Stimulated activated CD4-positive, alpha-beta T cell treated with anti-CD3 and anti-CD28 coated beads, Interleukin-4, amount 100 ng/mL, for 24 hours (primary cell): Measurements from ENCODE around the gene IGF2.
"Not testable (repeated sequence)": the region's sequence is repeated elsewhere in the genome, so short reads cannot be mapped to it uniquely, and the experiment has no call there.

Experiments
- DNase-seq: peaks from one replicate; pipeline ENCODE4 v3.0.0-alpha.2; 2020

Gene IGF2

DNA sequence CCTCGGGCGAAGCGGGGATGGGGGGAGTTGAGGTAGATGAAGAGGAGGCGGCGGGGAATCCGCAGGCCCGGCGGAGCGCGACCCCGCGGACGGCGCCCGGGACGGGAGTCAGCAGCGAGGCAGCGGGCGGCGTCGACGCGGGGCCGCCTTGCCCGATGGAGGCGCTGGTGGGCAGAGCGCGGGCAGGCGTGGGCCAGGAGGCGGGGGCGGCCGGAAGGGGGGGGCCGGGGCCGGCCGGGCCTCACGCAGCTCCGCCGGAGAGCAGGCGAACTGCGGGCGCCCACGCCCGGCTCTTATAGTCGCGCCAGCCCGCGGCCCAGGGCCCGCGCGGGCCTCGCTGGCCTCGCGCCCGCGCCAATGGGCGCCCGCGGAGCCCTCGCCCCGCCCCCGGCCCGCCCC lies at the start of gene IGF2:
Gene IGF2, minus strand, starts transcription at position 267 of the 399 bp plus-strand sequence. CDS start 3,866 bp downstream, outside the sequence.
- no peak for DNase-seq

DNA sequence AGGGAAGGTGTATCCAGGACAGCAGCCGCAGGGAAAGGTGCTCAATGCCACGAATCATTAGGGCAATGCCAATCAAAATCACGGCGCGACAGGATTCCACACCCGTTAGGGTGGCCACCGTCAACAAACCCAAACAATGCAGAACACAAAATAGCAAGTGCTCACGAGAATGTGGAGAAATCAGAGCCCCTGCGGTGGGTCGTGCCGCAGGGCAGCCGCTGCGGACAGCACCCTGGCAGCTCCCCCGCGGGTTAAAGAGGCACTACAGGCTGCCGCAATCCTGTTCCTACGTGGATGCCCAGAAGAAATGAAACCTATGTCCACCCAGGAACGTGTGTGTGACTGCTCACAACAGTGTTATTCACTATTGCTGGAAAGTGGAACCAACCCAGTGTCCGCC lies 49.6 kb upstream of the IGF2 start:
- no peak for DNase-seq

GRCh38 chr11:2187280-2187707 lies 48.1 kb upstream of the IGF2 start:
- no peak for DNase-seq

DNA sequence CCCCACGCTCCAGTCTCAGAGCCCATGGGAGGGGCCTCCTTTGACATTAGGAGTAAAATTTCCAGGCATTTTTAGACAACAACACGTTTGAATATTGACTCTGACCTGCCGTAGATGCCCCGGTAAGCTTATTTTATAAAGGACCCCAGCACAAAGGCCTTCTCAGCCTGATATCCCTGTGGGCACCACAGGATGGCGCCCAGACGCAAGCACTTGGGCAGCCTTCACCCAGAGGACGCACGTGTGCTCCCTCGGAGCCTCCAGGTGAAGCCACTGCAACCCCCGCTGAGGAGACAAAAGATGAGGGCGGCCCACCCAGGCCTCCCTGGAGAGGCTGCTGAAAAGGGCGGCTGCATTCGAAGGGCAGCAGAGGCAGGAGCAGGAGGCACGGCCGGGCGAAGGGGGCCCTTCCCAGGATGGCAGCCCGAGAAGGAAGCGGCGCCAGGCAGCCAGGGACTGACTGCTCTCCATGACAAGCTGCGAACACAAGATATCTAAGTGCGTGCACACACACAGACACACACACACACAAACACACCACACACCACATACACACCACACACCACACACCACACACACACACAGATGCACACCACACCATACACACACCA lies 47.6 kb upstream of the IGF2 start:
- peak; percentile 51 for DNase-seq

DNA sequence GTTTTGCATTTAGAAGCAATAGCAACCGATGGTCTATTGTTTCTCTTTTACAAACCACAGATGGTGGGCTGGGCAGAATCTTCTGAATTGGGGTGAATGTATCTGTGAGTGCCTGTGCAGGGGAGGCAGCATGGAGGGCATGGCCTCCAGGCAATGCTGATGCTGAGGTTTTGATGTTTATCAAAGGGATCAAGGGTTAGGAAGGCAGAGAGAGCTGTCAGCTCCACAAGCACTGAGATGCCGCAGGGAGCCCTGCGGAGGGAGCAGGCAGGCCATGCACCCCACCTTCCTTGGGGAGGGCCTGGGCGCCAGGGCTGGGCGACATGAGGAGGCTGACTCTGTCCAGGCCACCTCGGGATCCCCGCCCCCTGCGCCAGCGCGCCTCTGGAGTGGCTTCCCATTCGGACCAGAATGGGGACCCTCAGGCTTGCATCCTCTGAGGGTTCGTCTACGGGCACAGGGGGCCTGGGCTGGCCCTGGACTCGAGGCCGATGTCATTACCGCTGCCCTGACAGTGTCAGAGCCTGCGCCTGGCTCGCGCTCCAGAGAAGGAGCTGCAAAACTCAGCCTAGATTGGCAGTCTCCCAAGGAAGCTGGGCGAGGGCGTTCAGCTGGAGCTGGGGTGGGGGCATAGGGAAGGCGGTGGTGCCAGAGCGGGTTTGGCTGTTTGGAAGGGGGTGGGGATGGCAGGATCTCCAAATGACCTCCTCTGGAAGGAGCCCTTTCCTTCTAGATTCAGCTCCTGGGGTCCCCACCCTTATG lies 46.3 kb upstream of the IGF2 start:
- no peak for DNase-seq

DNA sequence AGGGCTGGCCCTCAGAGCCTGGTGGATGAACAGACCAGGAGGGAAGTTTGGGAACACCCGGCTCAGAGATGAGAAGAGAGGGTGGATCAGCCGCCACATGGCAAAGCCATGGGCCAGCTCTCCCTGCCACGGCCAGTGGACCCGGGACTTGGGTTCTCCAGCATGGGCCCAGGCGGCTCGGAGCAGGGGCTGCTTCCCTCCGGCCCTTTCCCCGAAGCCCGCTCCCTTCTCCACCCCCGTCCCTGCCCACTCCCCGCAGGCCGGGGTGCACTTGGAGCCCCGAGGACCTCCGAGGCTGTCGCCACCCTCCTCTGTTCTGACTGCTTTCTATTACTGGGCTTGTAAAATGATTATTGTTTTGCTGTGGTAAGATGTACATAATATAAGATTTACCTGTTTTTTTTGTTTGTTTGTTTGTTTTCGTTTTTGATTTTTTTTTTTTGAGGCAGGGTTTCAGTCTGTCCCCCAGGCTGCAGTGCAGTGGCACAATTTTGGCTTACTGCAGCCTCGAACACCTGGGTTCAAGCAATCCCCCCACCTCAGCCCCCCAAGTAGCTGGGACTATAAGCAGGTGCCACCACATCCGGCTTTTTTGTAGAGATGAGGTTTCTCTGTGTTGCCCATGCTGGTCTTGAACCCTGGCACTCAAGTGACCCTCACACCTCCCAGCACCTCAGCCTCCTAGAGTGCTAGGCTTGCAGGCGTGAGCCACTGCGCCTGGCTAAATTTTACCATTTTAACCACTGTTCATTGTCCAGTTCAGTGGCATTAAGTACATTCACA lies 43.7 kb upstream of the IGF2 start:
- no peak for DNase-seq

DNA sequence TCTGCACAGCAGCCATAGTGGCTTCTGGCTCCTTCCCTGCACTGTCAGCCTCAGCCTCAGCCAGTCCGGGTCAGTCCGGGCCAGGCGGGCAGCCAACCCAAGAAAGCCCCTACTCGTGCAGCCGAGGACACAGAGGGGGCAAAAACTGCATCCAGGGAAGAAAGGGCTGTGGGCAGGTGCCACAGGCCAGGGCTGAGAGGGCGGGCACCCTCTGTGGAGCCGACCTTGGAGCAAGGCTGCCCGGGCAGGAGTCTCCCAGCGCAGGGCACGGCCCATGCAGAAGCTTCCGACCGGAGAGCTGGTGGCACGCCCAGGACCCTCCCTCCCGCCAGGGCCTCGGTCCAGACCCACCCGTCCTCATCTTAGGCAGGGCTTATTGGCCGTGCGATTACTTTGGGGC lies 42.9 kb upstream of the IGF2 start:
- DNase-seq = no peak

DNA sequence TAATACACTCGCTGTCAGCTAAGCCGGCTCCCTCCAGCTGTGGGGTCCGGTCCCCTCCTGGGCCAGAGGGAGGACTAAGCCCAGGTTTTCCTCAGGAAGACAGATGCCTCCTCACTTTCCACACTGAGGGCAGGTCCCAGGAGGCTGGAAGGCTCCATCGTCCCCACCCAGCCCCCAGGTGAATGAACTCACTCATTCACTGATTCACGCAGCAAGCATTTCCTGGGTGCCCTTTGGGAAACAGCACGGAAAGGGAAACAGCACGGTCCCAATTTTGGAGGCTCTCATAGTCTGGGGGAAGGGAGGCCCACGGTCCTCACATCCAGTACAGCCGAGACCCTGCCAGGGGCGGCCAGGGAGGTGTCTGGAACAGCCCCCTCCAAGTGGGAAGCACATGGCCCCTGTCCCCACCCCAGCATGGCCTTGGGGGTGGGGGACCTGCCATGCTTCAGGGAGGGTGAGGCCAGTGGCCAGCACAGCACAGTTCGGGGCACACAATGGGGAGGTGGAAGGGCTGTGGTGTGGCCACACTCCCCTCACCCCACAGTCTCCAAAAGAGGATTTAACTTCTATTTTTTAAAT lies 41.7 kb upstream of the IGF2 start:
- no peak for DNase-seq

DNA sequence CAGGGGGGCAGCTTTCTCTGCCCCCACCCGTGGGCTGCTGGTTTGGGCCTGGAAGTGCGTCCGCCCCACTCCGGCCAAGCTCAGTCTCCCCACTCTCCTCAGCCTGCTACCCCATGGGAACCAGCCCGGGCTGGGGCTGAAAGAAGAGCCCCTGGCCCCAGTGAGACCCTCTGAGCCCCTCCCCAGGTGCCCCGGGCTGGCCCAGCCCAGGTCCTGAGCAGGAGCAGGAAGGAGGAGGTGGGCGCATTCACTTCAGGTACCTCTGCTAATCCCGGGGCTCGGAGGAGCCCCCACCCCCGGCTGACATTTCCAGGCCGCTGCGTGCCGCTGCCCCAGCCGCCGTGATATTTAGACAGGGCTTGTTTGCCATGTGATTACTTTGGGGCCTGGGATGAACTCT lies 41.2 kb upstream of the IGF2 start:
- DNase-seq = no peak

- no peak for DNase-seq
These were observed 40.3 kb upstream of the IGF2 start for GRCh38 chr11:2179516-2179915.

GRCh38 chr11:2178906-2179494 lies 39.8 kb upstream of the IGF2 start:
- DNase-seq = no peak

DNA sequence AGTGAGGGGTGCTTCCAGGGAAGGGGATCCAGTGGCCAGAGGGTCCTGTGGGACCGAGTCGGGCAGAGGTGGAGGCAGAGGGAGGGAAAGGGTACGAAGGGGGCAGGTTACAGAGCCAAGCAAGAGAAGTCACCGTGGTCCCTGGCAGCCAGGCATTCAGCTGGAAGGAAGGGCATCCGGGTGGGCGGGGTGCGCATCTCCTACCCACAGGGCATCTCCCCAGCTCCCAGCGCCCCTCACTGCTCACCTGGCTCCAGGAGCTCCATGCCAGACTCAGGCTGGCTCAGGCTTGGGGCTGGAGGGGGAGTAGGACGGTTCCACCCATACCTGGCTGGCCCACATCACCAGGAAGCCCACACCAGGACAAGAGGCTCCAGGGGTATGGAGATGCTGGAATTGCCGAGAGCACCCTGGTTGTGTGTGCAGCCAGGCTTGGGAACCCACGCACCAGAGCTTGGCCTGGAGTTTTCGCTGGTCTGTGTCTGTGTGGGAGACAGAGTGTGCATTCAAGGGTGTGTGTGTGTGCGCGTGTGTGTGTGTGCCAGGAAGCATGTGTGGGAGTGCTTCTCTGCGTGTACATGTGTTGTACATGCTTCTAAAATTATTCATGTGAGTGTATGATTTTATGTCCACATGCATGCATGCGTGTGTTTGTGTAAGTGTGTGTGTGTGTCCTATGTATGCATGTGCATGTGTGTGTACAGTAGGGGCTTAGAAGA lies 39.0 kb upstream of the IGF2 start:
- DNase-seq = not testable (repeated sequence)

DNA sequence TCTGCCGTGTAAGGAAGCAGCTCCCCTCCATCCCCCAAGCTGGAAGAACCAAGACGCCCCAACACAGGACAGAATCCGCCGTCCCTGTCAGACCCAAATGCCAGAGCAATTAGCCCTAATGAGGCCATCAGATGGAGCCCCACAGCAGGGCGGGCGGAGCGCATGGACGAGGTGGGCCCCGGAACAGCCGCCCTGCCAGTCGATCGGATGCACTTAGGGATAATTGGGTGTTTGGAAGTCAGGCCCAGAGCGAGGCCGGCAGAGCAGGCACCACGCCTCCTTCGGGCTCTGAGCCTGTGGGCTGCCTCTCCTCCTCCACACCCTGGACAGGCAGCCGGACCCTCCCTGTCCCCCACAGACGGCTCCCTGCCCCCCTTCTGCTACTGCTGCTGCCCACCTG lies 37.9 kb upstream of the IGF2 start:
- no peak for DNase-seq

DNA sequence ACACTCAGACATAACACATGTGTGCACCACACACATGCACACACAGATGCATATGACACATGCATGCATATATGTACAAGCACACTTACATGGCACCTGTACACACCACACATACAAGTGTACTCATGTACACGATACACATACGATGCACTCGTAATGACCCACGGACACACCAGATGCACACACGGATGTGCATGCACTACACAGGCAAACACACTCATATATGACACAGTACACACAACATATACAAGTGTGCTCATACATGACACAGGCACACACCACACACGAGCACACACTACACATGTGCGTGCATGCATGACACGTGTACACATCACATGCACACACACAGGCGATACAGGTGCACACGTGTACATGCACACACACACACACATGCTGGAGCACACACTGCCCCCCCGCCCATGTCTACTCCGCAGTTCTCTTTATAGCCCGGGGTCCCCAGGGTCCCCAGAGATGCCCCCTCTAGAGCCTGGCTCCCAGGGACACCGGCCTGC lies 37.3 kb upstream of the IGF2 start:
- DNase-seq = no peak

GRCh38 chr11:2175659-2176058 lies 36.5 kb upstream of the IGF2 start:
- DNase-seq = no peak

- no peak for DNase-seq
These were observed 35.2 kb upstream of the IGF2 start for GRCh38 chr11:2174361-2174760.

DNA sequence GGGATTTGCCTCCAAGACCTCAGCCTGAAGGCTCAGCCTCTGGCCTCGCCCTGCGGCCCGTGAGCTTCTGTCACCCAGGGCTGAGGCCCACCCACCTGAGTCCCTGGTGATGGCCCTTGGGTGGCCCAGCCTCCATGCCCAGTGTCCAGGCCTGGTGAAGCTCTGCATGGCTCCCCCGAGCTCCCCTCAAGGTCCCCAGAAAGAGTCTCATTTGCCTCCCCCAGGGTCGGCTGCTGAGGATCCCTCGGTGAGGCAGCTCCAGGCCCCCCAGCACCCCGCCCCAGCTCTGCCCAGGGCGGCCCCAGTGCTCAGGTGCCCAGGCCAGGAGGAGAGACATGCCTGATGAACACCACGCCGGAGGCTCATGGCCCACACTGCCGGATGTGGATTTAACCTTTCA lies 34.6 kb upstream of the IGF2 start:
- DNase-seq = no peak

- DNase-seq = no peak
These were observed 34.0 kb upstream of the IGF2 start for GRCh38 chr11:2173150-2173693.

GRCh38 chr11:2172676-2173075 lies 33.5 kb upstream of the IGF2 start:
- no peak for DNase-seq

DNA sequence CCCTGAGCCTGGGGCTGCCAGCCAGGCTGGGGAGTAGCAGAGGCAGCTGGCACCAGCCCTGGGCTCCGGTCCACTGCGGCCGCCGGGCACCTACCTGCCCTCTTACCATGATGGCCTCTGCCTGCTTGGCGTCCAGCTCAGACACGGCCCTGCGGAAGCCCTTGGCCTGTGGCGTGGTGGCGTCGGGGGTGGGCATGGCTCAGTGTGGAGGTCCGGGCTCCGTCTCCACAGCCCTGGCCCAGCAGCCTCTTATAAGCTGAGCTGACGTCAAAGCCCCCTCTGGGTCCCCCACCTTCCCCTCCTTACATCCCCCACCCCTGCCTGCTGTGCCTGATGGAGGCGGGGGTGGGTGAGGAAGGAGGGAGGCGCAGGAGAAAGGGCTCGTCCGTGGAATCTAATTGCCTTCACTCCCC lies 32.4 kb upstream of the IGF2 start, which contains the start of gene TH:
Gene TH, minus strand, starts transcription at position 225 of the 413 bp plus-strand sequence. Its CDS starts 29 bp downstream, at position 196.
- no peak for DNase-seq
